Panc1 (cell line): Measurements from ENCODE around the gene DPH6.

Experiments
- CTCF ChIP-seq: fragments of 450-650 bp; IDR thresholded peaks from 2 replicates; pipeline ENCODE4 v1.5.1; 2017; ENCODE audit warnings: mild to moderate bottlenecking
- POLR2AphosphoS5 ChIP-seq: IDR thresholded peaks from 2 replicates; pipeline ENCODE4 v1.6.1; 2012; ENCODE audit warnings: mild to moderate bottlenecking, low read depth, low read length, moderate library complexity

GRCh38 chr15:35567392-35567791 lies 21.4 kb upstream of the DPH6 start:
- TF ChIP-seq CTCF (no peak), POLR2AphosphoS5 (no peak)
